ENCODE results near the gene PHYKPL.

DNA sequence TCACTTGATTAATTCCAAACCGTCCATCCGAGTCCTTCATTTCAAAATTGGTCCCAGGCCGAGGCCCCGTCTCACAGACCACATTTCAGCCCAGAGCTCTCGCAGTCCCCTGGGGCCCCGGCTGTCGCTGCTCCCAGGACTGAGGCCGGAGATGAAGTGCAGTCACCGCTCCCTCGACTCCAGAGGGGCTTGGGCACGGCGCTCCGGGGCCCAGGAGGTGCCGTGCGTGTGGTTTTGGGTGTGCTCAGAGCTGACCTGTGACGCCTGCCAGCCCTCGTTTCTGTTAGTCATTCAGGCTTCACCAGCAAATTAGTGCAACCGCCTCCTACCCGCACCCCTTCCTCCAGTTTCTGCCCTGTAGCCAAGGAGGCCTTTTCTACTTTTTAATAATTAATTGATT, 48.7 kb upstream of the PHYKPL start:
- TF ChIP-seq, protein P1, sequence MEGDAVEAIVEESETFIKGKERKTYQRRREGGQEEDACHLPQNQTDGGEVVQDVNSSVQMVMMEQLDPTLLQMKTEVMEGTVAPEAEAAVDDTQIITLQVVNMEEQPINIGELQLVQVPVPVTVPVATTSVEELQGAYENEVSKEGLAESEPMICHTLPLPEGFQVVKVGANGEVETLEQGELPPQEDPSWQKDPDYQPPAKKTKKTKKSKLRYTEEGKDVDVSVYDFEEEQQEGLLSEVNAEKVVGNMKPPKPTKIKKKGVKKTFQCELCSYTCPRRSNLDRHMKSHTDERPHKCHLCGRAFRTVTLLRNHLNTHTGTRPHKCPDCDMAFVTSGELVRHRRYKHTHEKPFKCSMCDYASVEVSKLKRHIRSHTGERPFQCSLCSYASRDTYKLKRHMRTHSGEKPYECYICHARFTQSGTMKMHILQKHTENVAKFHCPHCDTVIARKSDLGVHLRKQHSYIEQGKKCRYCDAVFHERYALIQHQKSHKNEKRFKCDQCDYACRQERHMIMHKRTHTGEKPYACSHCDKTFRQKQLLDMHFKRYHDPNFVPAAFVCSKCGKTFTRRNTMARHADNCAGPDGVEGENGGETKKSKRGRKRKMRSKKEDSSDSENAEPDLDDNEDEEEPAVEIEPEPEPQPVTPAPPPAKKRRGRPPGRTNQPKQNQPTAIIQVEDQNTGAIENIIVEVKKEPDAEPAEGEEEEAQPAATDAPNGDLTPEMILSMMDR (IDR thresholded peaks at IDR 0.05): no peak
- TF ChIP-seq POLR2AphosphoS5 (IDR thresholded peaks at IDR 0.05): no peak

Data from prostate gland (tissue), 2 donors.